Measurements from ENCODE around the gene OR13C5. TPM values are rescaled to one million over a fixed set of nuclear protein-coding genes. Genes with fewer than 3 reads are reported as not detected.

The OR13C5 gene
- total and polyA plus RNA-seq, 2 donors (not counting 1 experiment from before 2014, with no cell fraction given), result not detected

DNA sequence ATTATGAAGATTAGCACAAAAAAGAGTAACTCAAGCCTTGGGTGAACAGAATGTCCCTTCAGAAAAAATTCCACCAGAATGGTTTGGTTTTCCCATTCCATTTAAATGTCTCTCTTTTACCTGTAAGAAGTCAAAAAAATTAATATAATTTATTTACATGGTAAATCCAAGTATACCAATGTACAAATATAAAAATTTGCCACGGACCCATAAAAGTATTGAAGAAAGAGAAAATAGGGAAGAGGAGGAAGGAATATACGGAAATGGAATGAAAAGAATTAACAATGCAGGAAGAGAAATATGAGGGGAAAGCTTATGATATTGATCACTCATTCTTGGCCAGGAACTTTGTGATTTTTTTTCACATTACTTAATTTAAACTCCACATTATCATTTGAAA is 18.9 kb upstream of the OR13C5 start, which contains the start of gene OR13C9:
Gene OR13C9, minus strand, starts transcription at position 101 of the 400 bp plus-strand sequence. Its CDS starts 0 bp downstream, at position 101.
- no peaks in the 10 kb centered on the region for H3K4me1 ChIP-seq (ENCODE audit: control insufficient read depth, extremely low read depth, insufficient read depth, low read length)
- H3K4me2 ChIP-seq (ENCODE audit: extremely low read depth, insufficient read depth, low read length), result no peak within 1 kb of the TSS
- H3K27ac ChIP-seq (ENCODE audit: insufficient read depth, low read length), result no peak within 1 kb of the TSS
- no peaks in the 10 kb centered on the region for H3K9me3 ChIP-seq (ENCODE audit: control insufficient read depth, insufficient read depth, low read depth, low read length)
- no peaks in the 10 kb centered on the region for H3K36me3 ChIP-seq (ENCODE audit: control insufficient read depth, insufficient read depth, low read length)
- no peak within 1 kb of the TSS for H3K4me3 ChIP-seq (replicated peaks in 1 of 4; ENCODE audit: control extremely low read depth in 1 of 4, insufficient read depth in 1 of 4, low read depth in 3 of 4, low read length in 4 of 4)
- no peak for TF ChIP-seq EZH2 (IDR thresholded peaks at IDR 0.05; ENCODE audit: low read length, missing control alignments)
- TF ChIP-seq, protein P1, sequence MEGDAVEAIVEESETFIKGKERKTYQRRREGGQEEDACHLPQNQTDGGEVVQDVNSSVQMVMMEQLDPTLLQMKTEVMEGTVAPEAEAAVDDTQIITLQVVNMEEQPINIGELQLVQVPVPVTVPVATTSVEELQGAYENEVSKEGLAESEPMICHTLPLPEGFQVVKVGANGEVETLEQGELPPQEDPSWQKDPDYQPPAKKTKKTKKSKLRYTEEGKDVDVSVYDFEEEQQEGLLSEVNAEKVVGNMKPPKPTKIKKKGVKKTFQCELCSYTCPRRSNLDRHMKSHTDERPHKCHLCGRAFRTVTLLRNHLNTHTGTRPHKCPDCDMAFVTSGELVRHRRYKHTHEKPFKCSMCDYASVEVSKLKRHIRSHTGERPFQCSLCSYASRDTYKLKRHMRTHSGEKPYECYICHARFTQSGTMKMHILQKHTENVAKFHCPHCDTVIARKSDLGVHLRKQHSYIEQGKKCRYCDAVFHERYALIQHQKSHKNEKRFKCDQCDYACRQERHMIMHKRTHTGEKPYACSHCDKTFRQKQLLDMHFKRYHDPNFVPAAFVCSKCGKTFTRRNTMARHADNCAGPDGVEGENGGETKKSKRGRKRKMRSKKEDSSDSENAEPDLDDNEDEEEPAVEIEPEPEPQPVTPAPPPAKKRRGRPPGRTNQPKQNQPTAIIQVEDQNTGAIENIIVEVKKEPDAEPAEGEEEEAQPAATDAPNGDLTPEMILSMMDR (conservative IDR thresholded peaks at IDR 0.05 in 1 of 2, IDR thresholded peaks at IDR 0.05 in 1 of 2; ENCODE audit: low read depth in 1 of 2, low read length in 2 of 2), result no peak
- no peak within 1 kb of the TSS for H3K9ac ChIP-seq (ENCODE audit: insufficient read depth, low read length)
- no peaks in the 10 kb centered on the region for H3K27me3 ChIP-seq (ENCODE audit: control insufficient read depth, insufficient read depth, low read length)
- no peaks in the 10 kb centered on the region for H4K20me1 ChIP-seq (ENCODE audit: control insufficient read depth, extremely low read depth, insufficient read depth, low read length)
- no peak for DNase-seq (ENCODE audit: low read depth in 2 of 2)
- no peaks in the 10 kb centered on the region for H3K79me2 ChIP-seq (ENCODE audit: control insufficient read depth, insufficient read depth, low read length)
- H2AFZ ChIP-seq (ENCODE audit: low read length), result no peak within 1 kb of the TSS

DNA sequence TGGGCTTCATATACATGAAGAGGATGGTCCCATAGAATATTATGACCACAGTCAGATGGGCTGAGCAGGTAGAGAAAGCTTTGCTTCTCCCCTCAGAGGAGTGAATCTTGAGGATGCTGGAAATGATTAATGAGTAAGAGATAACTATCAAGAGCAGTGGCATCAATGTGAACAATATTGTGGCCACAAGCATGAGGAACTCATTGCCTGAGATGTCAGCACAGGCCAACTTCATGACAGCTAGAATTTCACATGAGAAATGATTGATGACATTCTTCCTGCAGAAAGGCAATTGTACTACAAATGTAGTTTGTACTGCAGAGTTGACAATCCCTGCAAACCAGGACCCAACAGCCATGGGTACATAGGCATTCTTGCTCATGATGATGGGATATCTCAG is 18.2 kb upstream of the OR13C5 start:
- DNase-seq (ENCODE audit: low read depth in 2 of 2), result no peak
- no peak overlapping the region for H3K4me3 ChIP-seq (replicated peaks in 1 of 4; ENCODE audit: control extremely low read depth in 1 of 4, insufficient read depth in 1 of 4, low read depth in 3 of 4, low read length in 4 of 4)
- no peaks in the 10 kb centered on the region for H3K9me3 ChIP-seq (ENCODE audit: control insufficient read depth, insufficient read depth, low read depth, low read length)
- H2AFZ ChIP-seq (ENCODE audit: low read length), result no peak overlapping the region
- TF ChIP-seq, protein P1 (conservative IDR thresholded peaks at IDR 0.05 in 1 of 2, IDR thresholded peaks at IDR 0.05 in 1 of 2; ENCODE audit: low read depth in 1 of 2, low read length in 2 of 2), result no peak
- TF ChIP-seq EZH2 (IDR thresholded peaks at IDR 0.05; ENCODE audit: low read length, missing control alignments), result no peak
- H3K4me2 ChIP-seq (ENCODE audit: extremely low read depth, insufficient read depth, low read length), result no peak overlapping the region
- no peaks in the 10 kb centered on the region for H3K4me1 ChIP-seq (ENCODE audit: control insufficient read depth, extremely low read depth, insufficient read depth, low read length)
- H3K27ac ChIP-seq (ENCODE audit: insufficient read depth, low read length), result no peak overlapping the region
- no peak overlapping the region for H3K9ac ChIP-seq (ENCODE audit: insufficient read depth, low read length)
- no peaks in the 10 kb centered on the region for H3K79me2 ChIP-seq (ENCODE audit: control insufficient read depth, insufficient read depth, low read length)
- no peaks in the 10 kb centered on the region for H3K27me3 ChIP-seq (ENCODE audit: control insufficient read depth, insufficient read depth, low read length)
- H3K36me3 ChIP-seq (ENCODE audit: control insufficient read depth, insufficient read depth, low read length), result no peaks in the 10 kb centered on the region
- H4K20me1 ChIP-seq (ENCODE audit: control insufficient read depth, extremely low read depth, insufficient read depth, low read length), result no peaks in the 10 kb centered on the region

DNA sequence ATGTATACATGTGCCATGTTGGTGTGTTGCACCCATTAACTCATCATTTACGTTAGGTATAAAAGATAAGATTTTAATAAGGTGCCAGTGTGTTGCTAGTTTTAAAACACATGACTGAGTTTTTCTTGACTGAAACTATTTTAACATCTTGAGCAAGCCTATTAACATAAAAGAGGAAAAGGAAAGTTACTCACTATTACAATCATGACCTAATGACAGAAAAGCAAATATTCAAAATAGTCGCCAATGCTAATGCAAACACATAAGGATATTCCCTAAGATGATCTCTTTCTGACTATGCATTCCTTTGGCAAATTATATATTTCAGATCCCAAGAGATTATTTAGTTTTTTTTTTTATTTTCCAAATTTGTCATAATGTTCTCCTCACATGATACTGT is 12.0 kb upstream of the OR13C5 start:
- Histone ChIP-seq H3K79me2 (ENCODE audit: control insufficient read depth, insufficient read depth, low read length) (no peaks in the 10 kb centered on the region), H3K36me3 (ENCODE audit: control insufficient read depth, insufficient read depth, low read length) (no peaks in the 10 kb centered on the region)

More for the DNA sequence above, 12.0 kb upstream of the OR13C5 start:
- H3K9ac ChIP-seq (ENCODE audit: insufficient read depth, low read length), result no peak overlapping the region
- no peak overlapping the region for H2AFZ ChIP-seq (ENCODE audit: low read length)
- no peak overlapping the region for H3K27ac ChIP-seq (ENCODE audit: insufficient read depth, low read length)
- no peak for DNase-seq (ENCODE audit: low read depth in 2 of 2)
- no peaks in the 10 kb centered on the region for H4K20me1 ChIP-seq (ENCODE audit: control insufficient read depth, extremely low read depth, insufficient read depth, low read length)
- no peaks in the 10 kb centered on the region for H3K9me3 ChIP-seq (ENCODE audit: control insufficient read depth, insufficient read depth, low read depth, low read length)
- H3K27me3 ChIP-seq (ENCODE audit: control insufficient read depth, insufficient read depth, low read length), result no peaks in the 10 kb centered on the region
- TF ChIP-seq, protein P1 (conservative IDR thresholded peaks at IDR 0.05 in 1 of 2, IDR thresholded peaks at IDR 0.05 in 1 of 2; ENCODE audit: low read depth in 1 of 2, low read length in 2 of 2), result no peak
- TF ChIP-seq EZH2 (IDR thresholded peaks at IDR 0.05; ENCODE audit: low read length, missing control alignments), result no peak
- no peak overlapping the region for H3K4me3 ChIP-seq (replicated peaks in 1 of 4; ENCODE audit: control extremely low read depth in 1 of 4, insufficient read depth in 1 of 4, low read depth in 3 of 4, low read length in 4 of 4)
- H3K4me1 ChIP-seq (ENCODE audit: control insufficient read depth, extremely low read depth, insufficient read depth, low read length), result no peaks in the 10 kb centered on the region
- no peak overlapping the region for H3K4me2 ChIP-seq (ENCODE audit: extremely low read depth, insufficient read depth, low read length)
